ENCODE data around the gene DHX34. TPM values are rescaled to one million over a fixed set of nuclear protein-coding genes. Genes with fewer than 3 reads are reported as not detected.

Gene DHX34
- total and polyA plus RNA-seq, 11 donors: 3.7 to 13.3 (median 6.7) TPM

- intact Hi-C loops (cut with DNase I): loop anchor here in 1 of 10 donors (10.0 kb wide), 1 partner anchor 395 kb away; no protein-coding TSS in a partner anchor
- no peaks in the 10 kb centered on the region for H3K9me3 ChIP-seq
- H3K27me3 ChIP-seq: peaks cover 0 to 4% (median 0%) of the 10 kb centered on the region in 9 donors
- H3K4me1 ChIP-seq: peaks cover 0 to 41% (median 0%) of the 10 kb centered on the region in 12 donors
- TF ChIP-seq CTCF (IDR thresholded peaks at IDR 0.05): no peak
- TF ChIP-seq POLR2A (IDR thresholded peaks at IDR 0.05): no peak
- DNase-seq: peak; percentile 41 to 76 (median 61)
- WGBS, 4 donors: 33 to 45% (median 37%) methylated on average over 12 of the region's 12 CpGs
- H3K4me3 ChIP-seq: peak within 1 kb of the TSS in 8 of 12 donors; percentile 24 to 64 (median 33)
- peak within 1 kb of the TSS in 6 of 12 donors; percentile 11 to 92 (median 51) for H3K27ac ChIP-seq
- ATAC-seq: peak; percentile 48 to 83 (median 68)
- H3K36me3 ChIP-seq: peaks cover 0 to 6% (median 0%) of the 10 kb centered on the region in 9 donors
Measured at GRCh38 chr19:47309608-47310007, 39.5 kb upstream of the DHX34 start, which contains the start of gene C5AR1. C5AR1 (plus strand) TSS chr19:47309861; CDS start chr19:47309896, 35 bp downstream.

- Histone ChIP-seq H3K36me3 (peaks cover 0 to 6% (median 0%) of the 10 kb centered on the region in 9 donors), H3K4me3 (peak overlapping the region in 8 of 12 donors; percentile 24 to 64 (median 33)), H3K27me3 (peaks cover 0 to 4% (median 0%) of the 10 kb centered on the region in 9 donors), H3K4me1 (peaks cover 0 to 42% (median 0%) of the 10 kb centered on the region in 12 donors), H3K27ac (peak overlapping the region in 6 of 12 donors; percentile 11 to 92 (median 51)), H3K9me3 (peaks cover 0 to 3% (median 0%) of the 10 kb centered on the region in 12 donors)
- ATAC-seq: no peak
- WGBS, 4 donors: 86 to 93% (median 90%) methylated on average over 2 of the region's 2 CpGs
- intact Hi-C loops (cut with DNase I): no loop called here
- DNase-seq: no peak
- TF ChIP-seq POLR2A (IDR thresholded peaks at IDR 0.05): no peak
Measured at GRCh38 chr19:47310323-47310722, 38.8 kb upstream of the DHX34 start.

- intact Hi-C loops (cut with DNase I): no loop called here
- DNase-seq: peak; percentile 31 to 76 (median 56)
- Histone ChIP-seq H3K27me3 (peaks cover 0 to 4% (median 0%) of the 10 kb centered on the region in 9 donors), H3K4me1 (peaks cover 0 to 44% (median 0%) of the 10 kb centered on the region in 12 donors), H3K9me3 (peaks cover 0 to 5% (median 0%) of the 10 kb centered on the region in 12 donors), H3K36me3 (peaks cover 0 to 6% (median 0%) of the 10 kb centered on the region in 9 donors), H3K4me3 (peak overlapping the region in 7 of 12 donors; percentile 24 to 64 (median 34)), H3K27ac (peak overlapping the region in 5 of 12 donors; percentile 11 to 92 (median 52))
- TF ChIP-seq CTCF (IDR thresholded peaks at IDR 0.05): no peak
- no peak for TF ChIP-seq POLR2A (IDR thresholded peaks at IDR 0.05)
- 15 to 21% (median 16%) methylated on average over 5 of the region's 5 CpGs for WGBS, 4 donors
- peak in 3 of 4 donors; percentile 27 to 56 (median 31) for ATAC-seq
Measured at GRCh38 chr19:47310819-47311218, 38.3 kb upstream of the DHX34 start.

GRCh38 chr19:47312366-47313006 is 36.6 kb upstream of the DHX34 start:
- Histone ChIP-seq H3K9me3 (peaks cover 0 to 5% (median 0%) of the 10 kb centered on the region in 12 donors), H3K4me1 (peaks cover 0 to 54% (median 0%) of the 10 kb centered on the region in 12 donors), H3K4me3 (peak overlapping the region in 1 of 12 donors; percentile 64), H3K36me3 (peaks cover 0 to 12% (median 0%) of the 10 kb centered on the region in 9 donors), H3K27me3 (peaks cover 0 to 4% (median 0%) of the 10 kb centered on the region in 9 donors), H3K27ac (peak overlapping the region in 1 of 12 donors; percentile 92)
- WGBS, 4 donors: 85 to 90% (median 87%) methylated on average over 5 of the region's 5 CpGs
- no peak for ATAC-seq
- intact Hi-C loops (cut with DNase I): no loop called here
- DNase-seq: no peak
- TF ChIP-seq CTCF (IDR thresholded peaks at IDR 0.05) (no peak), POLR2A (IDR thresholded peaks at IDR 0.05) (no peak)

Measured in heart left ventricle (tissue), 16 donors.